Right lobe of liver (tissue), 4 donors: ENCODE data around the gene THOC3.
"Not testable (repeated sequence)": the region's sequence is repeated elsewhere in the genome, so short reads cannot be mapped to it uniquely, and the experiment has no call there.

ENCODE experiments used
- CTCF ChIP-seq, 4 donors: fragments of 200-600 bp in 3 of 4; fragments of 450-650 bp in 1 of 4; IDR thresholded peaks; one replicate each; pipeline versions ENCODE4 v1.5.1 to v1.8.0; 2016 to 2022; ENCODE audit warnings: antibody characterized with exemption in 4 of 4, mild to moderate bottlenecking in 2 of 4
- POLR2A ChIP-seq: fragments of 450-650 bp; IDR thresholded peaks from one replicate; pipeline ENCODE4 v1.6.1; 2017; ENCODE audit warnings: antibody characterized with exemption, mild to moderate bottlenecking
- donor health status: DM: no; HTN: no; CAD: no.
- donor health status: DM: no; HTN: no; CAD: no.
- donor health status: DM: no; HTN: yes; CAD: no.

- TF ChIP-seq CTCF (IDR thresholded peaks at IDR 0.05); POLR2A: not testable (repeated sequence)
Measured at GRCh38 chr5:175943253-175943652, 24.9 kb downstream of the THOC3 start.
